Choroid plexus epithelial cell (primary cell): ENCODE measurements around the gene CNTD1.

Source experiments
- DNase-seq: peaks from one replicate; pipeline ENCODE4 v3.0.0-alpha.2; 2010; ENCODE audit warnings: low read depth
- H3K4me3 ChIP-seq: 2 replicates; pipeline ENCODE4 v1.5.1; 2011; ENCODE audit warnings: low read depth, mild to moderate bottlenecking, control low read depth, low read length, moderate library complexity
- TF ChIP-seq, protein P1 (sequence below): conservative IDR thresholded peaks from 2 replicates; pipeline ENCODE4 v1.5.1; 2011; ENCODE audit warnings: low read depth, mild to moderate bottlenecking, control low read depth, inconsistent platforms, low read length, moderate library complexity

The CNTD1 gene

DNA sequence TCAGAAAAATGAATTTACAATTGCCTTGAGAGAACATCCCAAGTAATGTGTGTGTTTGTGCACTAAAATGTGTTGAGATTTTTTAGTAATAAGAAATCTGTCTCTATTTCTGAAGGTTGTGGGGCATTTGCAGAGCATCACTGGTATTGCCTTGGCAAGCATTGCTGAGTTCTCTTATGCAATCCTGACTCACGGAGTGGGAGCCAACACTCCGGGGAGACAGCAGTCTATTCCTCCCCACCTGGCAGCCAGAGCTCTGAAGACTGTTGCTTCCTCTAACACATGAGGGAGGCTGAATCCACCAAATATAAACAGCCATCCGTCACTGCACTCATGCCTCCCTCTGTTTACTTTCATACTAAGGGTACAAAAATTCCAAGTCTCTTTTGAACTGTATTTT lies 10.6 kb downstream of the CNTD1 start:
- TF ChIP-seq, protein P1, sequence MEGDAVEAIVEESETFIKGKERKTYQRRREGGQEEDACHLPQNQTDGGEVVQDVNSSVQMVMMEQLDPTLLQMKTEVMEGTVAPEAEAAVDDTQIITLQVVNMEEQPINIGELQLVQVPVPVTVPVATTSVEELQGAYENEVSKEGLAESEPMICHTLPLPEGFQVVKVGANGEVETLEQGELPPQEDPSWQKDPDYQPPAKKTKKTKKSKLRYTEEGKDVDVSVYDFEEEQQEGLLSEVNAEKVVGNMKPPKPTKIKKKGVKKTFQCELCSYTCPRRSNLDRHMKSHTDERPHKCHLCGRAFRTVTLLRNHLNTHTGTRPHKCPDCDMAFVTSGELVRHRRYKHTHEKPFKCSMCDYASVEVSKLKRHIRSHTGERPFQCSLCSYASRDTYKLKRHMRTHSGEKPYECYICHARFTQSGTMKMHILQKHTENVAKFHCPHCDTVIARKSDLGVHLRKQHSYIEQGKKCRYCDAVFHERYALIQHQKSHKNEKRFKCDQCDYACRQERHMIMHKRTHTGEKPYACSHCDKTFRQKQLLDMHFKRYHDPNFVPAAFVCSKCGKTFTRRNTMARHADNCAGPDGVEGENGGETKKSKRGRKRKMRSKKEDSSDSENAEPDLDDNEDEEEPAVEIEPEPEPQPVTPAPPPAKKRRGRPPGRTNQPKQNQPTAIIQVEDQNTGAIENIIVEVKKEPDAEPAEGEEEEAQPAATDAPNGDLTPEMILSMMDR, result no peak
- peak; percentile 87 for DNase-seq
- H3K4me3 ChIP-seq, result no peak overlapping the region

DNA sequence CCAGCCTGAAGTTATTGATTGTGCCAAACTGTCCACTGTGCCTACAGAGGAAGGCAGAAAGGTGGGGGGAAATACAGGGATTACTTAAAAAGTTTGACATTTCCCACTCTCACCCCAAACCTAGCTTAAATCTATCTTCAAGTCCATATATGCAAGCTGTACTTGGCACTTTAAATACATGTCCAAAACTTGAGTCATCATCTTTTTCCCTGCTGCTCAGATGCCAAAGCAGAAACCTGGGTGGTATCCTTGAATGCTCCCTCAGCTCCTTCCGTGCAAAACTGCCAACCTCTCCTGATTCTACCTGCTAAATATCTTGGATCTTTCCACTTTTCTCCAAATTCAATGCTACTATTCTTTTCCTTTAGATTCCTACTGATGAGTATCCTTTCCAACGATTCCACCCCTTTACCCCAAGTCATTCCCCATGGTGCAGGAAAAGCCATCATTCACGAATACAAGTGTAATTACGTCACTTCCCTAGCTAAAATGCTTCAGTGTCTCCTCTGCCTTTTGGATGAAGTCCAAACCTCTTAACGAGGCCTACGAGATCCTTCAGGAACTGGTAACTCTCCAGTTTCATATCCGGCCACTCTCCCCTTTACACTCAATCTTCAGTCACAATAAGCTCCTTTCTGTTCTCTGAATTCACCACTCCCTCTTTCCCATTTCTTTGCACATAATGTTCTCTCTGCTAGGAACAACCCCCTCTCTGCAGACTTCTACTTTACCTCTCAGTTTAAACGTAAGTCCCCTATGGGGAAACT lies 16.2 kb downstream of the CNTD1 start:
- TF ChIP-seq, protein P1, result no peak
- H3K4me3 ChIP-seq, result no peak overlapping the region
- DNase-seq, result peak; percentile 44

DNA sequence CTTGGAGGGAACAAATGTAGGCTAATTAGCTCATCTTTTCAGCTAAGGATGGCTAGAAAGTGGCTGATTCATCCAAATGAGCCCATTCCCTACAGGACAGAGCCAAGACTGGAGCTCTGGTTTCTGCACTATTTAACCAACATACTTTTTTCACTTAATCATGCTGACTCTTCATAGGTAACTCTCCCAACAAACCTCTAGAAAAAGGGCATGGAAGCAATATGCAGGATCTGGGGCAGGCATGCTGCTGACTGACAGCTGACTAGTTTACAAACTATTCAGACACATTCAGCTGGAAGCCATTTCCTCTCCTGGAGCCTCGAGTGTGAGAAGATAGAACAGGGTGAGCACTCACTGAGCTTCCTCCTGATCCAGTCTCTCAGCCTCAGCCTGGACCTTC lies 19.2 kb downstream of the CNTD1 start:
- TF ChIP-seq, protein P1, result no peak
- no peak for DNase-seq
- no peak overlapping the region for H3K4me3 ChIP-seq

DNA sequence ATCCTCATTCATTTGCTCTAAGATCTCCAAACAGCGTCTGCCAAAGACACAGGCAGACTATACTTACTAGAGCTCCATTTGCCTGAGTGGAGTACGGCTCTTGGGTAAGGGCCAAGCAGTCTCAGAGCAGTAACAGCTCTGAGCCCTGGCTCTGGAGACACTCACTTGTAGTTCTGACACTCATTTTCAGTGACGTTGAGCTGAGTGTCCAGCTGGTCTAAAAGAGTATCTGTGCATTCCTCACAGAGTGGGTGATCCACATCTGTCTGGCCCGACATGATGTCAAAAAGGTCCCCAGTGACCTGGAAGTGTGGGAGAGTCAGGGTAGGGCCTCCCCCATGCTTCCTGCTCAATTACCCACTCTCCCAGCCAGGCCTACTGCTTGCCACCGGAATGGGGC lies 19.7 kb downstream of the CNTD1 start:
- DNase-seq, result no peak
- TF ChIP-seq, protein P1, result no peak
- H3K4me3 ChIP-seq, result no peak overlapping the region

DNA sequence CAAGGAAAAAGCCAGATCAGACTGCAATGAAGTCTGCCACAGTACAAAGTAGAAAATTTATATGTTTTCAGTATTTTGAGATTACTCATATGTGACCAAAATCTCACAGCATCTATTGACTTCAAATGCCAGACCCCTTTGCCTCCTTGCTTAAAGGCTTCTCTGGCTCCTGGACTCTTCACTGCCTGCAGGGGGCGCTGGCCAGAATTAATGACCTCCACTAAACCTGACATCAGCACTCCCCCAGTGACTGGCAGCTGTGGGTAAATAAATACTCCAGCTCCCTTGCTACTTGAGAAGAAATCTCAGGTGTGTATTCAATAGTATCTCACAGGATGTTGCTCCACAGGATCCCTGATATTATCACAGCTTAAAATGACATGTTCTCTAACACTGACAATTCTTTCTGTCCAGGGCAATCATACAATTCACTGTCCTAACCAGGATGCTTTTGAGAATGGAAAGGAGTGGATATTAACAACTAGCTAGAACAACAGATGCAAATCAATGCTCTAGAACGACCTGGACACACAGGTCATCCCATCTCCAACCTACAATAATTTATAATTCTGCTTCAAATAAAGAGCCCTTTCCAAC lies 21.4 kb downstream of the CNTD1 start:
- no peak overlapping the region for H3K4me3 ChIP-seq
- TF ChIP-seq, protein P1, result peak; percentile 89
- peak; percentile 76 for DNase-seq

GRCh38 chr17:42821176-42821575 lies 22.5 kb downstream of the CNTD1 start:
- TF ChIP-seq, protein P1, result no peak
- no peak overlapping the region for H3K4me3 ChIP-seq
- no peak for DNase-seq

GRCh38 chr17:42827472-42827871 lies 28.8 kb downstream of the CNTD1 start:
- TF ChIP-seq, protein P1, result no peak

More at GRCh38 chr17:42827472-42827871, 28.8 kb downstream of the CNTD1 start:
- H3K4me3 ChIP-seq, result no peak overlapping the region
- no peak for DNase-seq
